BJ (cell line): ENCODE measurements around the gene IFI44L. TPM values are rescaled to one million over a fixed set of nuclear protein-coding genes. Genes with fewer than 3 reads are reported as not detected.

ENCODE experiments used
- CTCF ChIA-PET: fragments of 350-600 bp; formaldehyde crosslinking; extraction: SDS; loops from one replicate; lab custom pipeline; 2021; ENCODE audit warnings: antibody characterized with exemption, inconsistent platforms; lab: Yijun Ruan, JAX
- POLR2A ChIA-PET: fragments of 300-600 bp; sonication (Branson Sonifier 250); formaldehyde crosslinking; extraction: SDS; loops from one replicate; lab custom pipeline; 2021; ENCODE audit warnings: antibody characterized with exemption; lab: Charles Lee
- DNase-seq: peaks from one replicate; pipeline ENCODE4 v3.0.0-alpha.2; 2011; ENCODE audit warnings: low read depth
- H3K27me3 ChIP-seq: 2 replicates; pipeline ENCODE4 v1.6.0; 2011; ENCODE audit warnings: low read length; ENCODE audit not compliant: control insufficient read depth, insufficient read depth
- H3K36me3 ChIP-seq: 2 replicates; pipeline ENCODE4 v1.5.1; 2011; ENCODE audit warnings: low read length; ENCODE audit not compliant: control insufficient read depth, insufficient read depth
- H3K4me3 ChIP-seq: 2 replicates; pipeline ENCODE4 v1.5.1; 2011; ENCODE audit warnings: low read depth, mild to moderate bottlenecking, control low read depth, low read length
- CTCF ChIP-seq: IDR thresholded peaks from 2 replicates; pipeline ENCODE4 v1.5.1; 2011; ENCODE audit warnings: low read depth, mild to moderate bottlenecking, control low read depth, inconsistent platforms, low read length, moderate library complexity; ENCODE audit not compliant: insufficient read depth
- polyA plus RNA-seq: library from polyadenylated mRNA; depleted of rRNA; stranded (reverse); fragments of >200 nt; gene quantifications from 2 replicates; pipeline ENCODE4 v1.2.3, GENCODE V29; 2011

The IFI44L gene
- polyA plus RNA-seq, 1 experiment, result 0.28 TPM

GRCh38 chr1:78604643-78605042 is 15.6 kb upstream of the IFI44L start:
- no peak for DNase-seq
- no peaks in the 10 kb centered on the region for H3K36me3 ChIP-seq
- POLR2A ChIA-PET, result no interaction called here
- H3K27me3 ChIP-seq, result no peaks in the 10 kb centered on the region
- no peak for TF ChIP-seq CTCF
- no peak overlapping the region for H3K4me3 ChIP-seq
- CTCF ChIA-PET, result no interaction called here

- no peaks in the 10 kb centered on the region for H3K27me3 ChIP-seq
- no peaks in the 10 kb centered on the region for H3K36me3 ChIP-seq
- ChIA-PET CTCF (interaction anchor here (0.5 to 6.0 kb wide), 16 partner anchors 13 to 691 kb away, joined by 3 to 104 read pairs (median 6); partner anchors contain the start of genes IFI44L and PTGFR), POLR2A (interaction anchor here (0.7 kb wide), 1 partner anchor 327 kb away, joined by 6 read pairs; no protein-coding TSS in a partner anchor)
- TF ChIP-seq CTCF, result no peak
- H3K4me3 ChIP-seq, result no peak overlapping the region
- DNase-seq, result no peak
Measured at GRCh38 chr1:78606274-78606673, 14.0 kb upstream of the IFI44L start.

- CTCF ChIA-PET, result interaction anchor here (0.5 to 6.0 kb wide), 30 partner anchors 9 to 746 kb away, joined by 3 to 104 read pairs (median 6); partner anchors contain the start of genes IFI44L and PTGFR
- DNase-seq, result no peak
- POLR2A ChIA-PET, result no interaction called here
- no peaks in the 10 kb centered on the region for H3K36me3 ChIP-seq
- peak; percentile 50 for TF ChIP-seq CTCF
- H3K4me3 ChIP-seq, result no peak overlapping the region
- no peaks in the 10 kb centered on the region for H3K27me3 ChIP-seq
Measured at GRCh38 chr1:78607334-78607927, 12.8 kb upstream of the IFI44L start.

- Histone ChIP-seq H3K27me3 (no peaks in the 10 kb centered on the region), H3K4me3 (no peak overlapping the region), H3K36me3 (no peaks in the 10 kb centered on the region)
- no peak for TF ChIP-seq CTCF
- CTCF ChIA-PET, result interaction anchor here (0.5 to 6.0 kb wide), 27 partner anchors 9 to 746 kb away, joined by 3 to 104 read pairs (median 5); partner anchors contain the start of genes IFI44L and PTGFR
- no peak for DNase-seq
- POLR2A ChIA-PET, result no interaction called here
Measured at GRCh38 chr1:78607944-78608343, 12.3 kb upstream of the IFI44L start.

GRCh38 chr1:78617615-78618026 is 2.6 kb upstream of the IFI44L start:
- peak; percentile 14 for DNase-seq
- ChIA-PET CTCF (interaction anchor here (0.5 to 1.7 kb wide), 32 partner anchors 8 to 495 kb away, joined by 3 to 26 read pairs (median 4); no protein-coding TSS in a partner anchor), POLR2A (no interaction called here)
- H3K4me3 ChIP-seq, result no peak overlapping the region
- no peaks in the 10 kb centered on the region for H3K36me3 ChIP-seq
- no peaks in the 10 kb centered on the region for H3K27me3 ChIP-seq
- TF ChIP-seq CTCF, result peak; percentile 88
